Measurements from ENCODE around the gene IGFBP6.

GRCh38 chr12:53052419-53053217, 44.8 kb upstream of the IGFBP6 start:
- TF ChIP-seq CTCF (IDR thresholded peaks at IDR 0.05) (no peak), POLR2A (IDR thresholded peaks at IDR 0.05) (no peak)

All from right lobe of liver (tissue), 4 donors.